Activated T-helper 17 cell treated with anti-CD3 and anti-CD28 coated beads, Interleukin-2, amount 50 U/mL, for 72 hours (primary cell): ENCODE data around the gene CD7. TPM values are rescaled to one million over a fixed set of nuclear protein-coding genes. Genes with fewer than 3 reads are reported as not detected.
A peak's percentile ranks its signal among the peaks of the same experiment; 100 is the strongest.

Experiments used
- ATAC-seq: fragments of 150-1000 bp; cut with Tn5 transposase; replicated peaks from 2 replicates; pipeline ENCODE4 v1.10.0; 2021; ENCODE audit warnings: mild to moderate bottlenecking, moderate library complexity
- H3K27ac Mint-ChIP-seq: one replicate; pipeline ENCODE4 v1.8.0; 2022; ENCODE audit warnings: mixed read lengths
- H3K27me3 Mint-ChIP-seq: one replicate; pipeline ENCODE4 v1.8.0; 2022; ENCODE audit warnings: mixed read lengths
- H3K36me3 Mint-ChIP-seq: one replicate; pipeline ENCODE4 v1.8.0; 2022; ENCODE audit warnings: low read depth, mild to moderate bottlenecking, mixed read lengths
- H3K4me1 Mint-ChIP-seq: one replicate; pipeline ENCODE4 v1.8.0; 2022; ENCODE audit warnings: mixed read lengths
- H3K4me3 Mint-ChIP-seq: one replicate; pipeline ENCODE4 v1.8.0; 2022; ENCODE audit warnings: mild to moderate bottlenecking, mixed read lengths
- H3K9me3 Mint-ChIP-seq: one replicate; pipeline ENCODE4 v1.8.0; 2022; ENCODE audit warnings: mixed read lengths
- total RNA-seq, 2 donors: library from RNA; stranded (reverse); gene quantifications; one replicate each; pipeline ENCODE4 v1.2.3, GENCODE V29; 2022

The CD7 gene
- total RNA-seq, 2 donors from 2014 or later: 193 to 378 TPM

DNA sequence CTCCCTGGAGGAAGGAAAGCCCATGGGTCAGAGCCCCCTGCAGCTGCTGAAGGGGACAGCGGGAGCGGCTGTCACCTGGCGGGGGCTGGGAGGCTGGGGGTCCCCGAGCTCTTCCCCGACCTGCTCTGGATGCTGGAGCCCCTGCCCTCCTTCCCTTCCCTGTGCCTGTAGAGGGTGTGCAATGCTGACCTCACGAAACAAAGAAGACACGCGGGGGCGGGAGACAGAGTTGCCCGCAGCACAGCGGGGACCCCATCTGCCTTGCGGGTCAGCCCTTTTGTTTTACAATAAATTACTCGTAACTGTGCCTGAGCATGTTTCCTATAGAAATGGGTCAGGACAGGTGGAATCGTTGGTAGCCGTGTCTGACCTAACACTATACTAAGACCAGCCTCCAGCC lies 9.9 kb upstream of the CD7 start:
- peak overlapping the region; percentile 20 for H3K4me3 Mint-ChIP-seq
- ATAC-seq: no peak
- H3K4me1 Mint-ChIP-seq: peaks cover 4% of the 10 kb centered on the region
- H3K27me3 Mint-ChIP-seq: no peaks in the 10 kb centered on the region
- H3K27ac Mint-ChIP-seq: peak overlapping the region; percentile 68
- H3K9me3 Mint-ChIP-seq: no peaks in the 10 kb centered on the region
- peaks cover 38% of the 10 kb centered on the region for H3K36me3 Mint-ChIP-seq

DNA sequence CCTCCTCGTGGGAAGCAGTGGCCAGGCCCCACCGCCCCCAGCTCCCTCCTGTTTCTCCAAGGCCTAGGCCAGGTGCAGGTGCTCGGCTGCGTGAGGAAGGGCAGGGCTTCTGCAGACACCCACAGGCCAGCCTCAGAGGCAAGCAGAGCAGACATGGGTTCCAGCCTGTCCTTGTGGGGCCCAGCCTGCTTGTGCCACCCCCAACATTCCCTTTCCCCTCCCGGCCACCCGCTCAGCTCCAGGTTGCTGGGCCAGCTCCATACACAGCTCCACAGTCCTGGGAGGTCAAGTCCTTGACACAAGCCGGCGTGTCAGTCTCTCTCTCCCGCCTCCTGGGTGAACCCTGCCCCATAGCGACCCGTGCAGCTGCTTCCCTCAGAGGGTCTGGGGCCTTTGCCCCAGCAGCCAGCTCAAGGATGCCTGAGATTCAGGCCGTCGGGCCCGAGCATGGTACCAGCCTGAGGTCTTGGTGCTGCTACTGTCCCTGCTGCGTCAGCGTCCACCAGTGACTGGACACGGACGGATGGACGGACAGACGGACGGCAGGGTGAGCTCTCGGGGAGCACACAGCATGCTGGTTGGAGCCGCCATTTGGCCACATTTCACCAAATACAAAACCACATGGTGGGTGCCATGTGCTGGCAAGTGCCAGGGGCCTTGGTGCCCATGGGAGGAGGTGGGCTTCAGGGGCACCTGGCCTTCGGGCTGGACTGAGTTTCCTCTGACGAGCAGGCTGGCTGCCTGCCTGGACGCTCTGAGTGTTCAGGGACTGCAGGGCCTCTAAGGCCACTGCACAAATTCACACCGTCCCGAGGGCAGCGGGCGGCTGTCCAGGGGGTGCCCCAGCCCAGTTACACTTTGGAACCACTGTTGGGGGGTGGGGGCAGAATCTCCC lies 8.1 kb upstream of the CD7 start:
- Mint-ChIP-seq H3K9me3 (no peaks in the 10 kb centered on the region), H3K4me3 (no peak overlapping the region), H3K36me3 (peaks cover 52% of the 10 kb centered on the region), H3K4me1 (peaks cover 9% of the 10 kb centered on the region), H3K27me3 (no peaks in the 10 kb centered on the region), H3K27ac (no peak overlapping the region)
- no peak for ATAC-seq

DNA sequence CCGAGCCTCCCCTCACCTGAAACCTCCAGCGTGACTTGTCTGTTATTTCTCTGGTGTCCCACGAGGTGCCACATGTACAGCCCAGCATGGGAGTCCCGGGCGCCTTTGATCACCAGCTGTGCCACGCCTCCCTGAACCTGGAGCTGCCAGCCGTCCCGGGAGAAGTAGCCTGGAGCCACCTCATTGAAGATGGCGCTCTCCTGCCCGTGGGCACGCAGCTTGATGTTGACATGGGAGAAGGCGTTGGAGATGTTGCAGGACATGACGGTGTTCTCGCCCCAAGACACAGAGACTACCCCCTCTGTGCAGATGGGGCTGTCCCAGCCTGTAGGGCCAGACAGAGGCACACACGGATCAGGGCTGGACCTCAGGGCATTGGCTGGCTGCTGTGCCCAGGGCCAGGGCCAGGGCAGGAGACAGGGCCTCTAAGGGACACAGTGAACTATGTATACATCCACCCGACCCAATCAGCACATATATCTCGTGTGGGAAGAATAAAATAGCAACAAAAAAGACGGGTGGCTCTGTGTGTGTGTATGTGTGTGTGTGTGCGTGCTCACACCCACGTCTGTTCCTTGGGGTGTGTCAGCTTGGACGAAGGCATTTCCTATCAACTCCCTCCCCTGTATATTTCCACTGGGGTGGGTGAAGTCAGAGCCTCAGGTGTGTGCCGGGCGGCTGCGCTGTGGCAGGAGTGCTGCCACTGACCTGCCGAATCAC lies 7.3 kb upstream of the CD7 start:
- Mint-ChIP-seq H3K27me3 (no peaks in the 10 kb centered on the region), H3K4me1 (peaks cover 9% of the 10 kb centered on the region), H3K4me3 (no peak overlapping the region), H3K36me3 (peaks cover 52% of the 10 kb centered on the region), H3K27ac (no peak overlapping the region), H3K9me3 (no peaks in the 10 kb centered on the region)
- ATAC-seq: peak; percentile 67

- H3K36me3 Mint-ChIP-seq: peaks cover 52% of the 10 kb centered on the region
- H3K4me1 Mint-ChIP-seq: peaks cover 9% of the 10 kb centered on the region
- no peak for ATAC-seq
- H3K4me3 Mint-ChIP-seq: no peak overlapping the region
- H3K9me3 Mint-ChIP-seq: no peaks in the 10 kb centered on the region
- H3K27me3 Mint-ChIP-seq: no peaks in the 10 kb centered on the region
- H3K27ac Mint-ChIP-seq: no peak overlapping the region
Measured at GRCh38 chr17:82323514-82324234, 6.3 kb upstream of the CD7 start.

DNA sequence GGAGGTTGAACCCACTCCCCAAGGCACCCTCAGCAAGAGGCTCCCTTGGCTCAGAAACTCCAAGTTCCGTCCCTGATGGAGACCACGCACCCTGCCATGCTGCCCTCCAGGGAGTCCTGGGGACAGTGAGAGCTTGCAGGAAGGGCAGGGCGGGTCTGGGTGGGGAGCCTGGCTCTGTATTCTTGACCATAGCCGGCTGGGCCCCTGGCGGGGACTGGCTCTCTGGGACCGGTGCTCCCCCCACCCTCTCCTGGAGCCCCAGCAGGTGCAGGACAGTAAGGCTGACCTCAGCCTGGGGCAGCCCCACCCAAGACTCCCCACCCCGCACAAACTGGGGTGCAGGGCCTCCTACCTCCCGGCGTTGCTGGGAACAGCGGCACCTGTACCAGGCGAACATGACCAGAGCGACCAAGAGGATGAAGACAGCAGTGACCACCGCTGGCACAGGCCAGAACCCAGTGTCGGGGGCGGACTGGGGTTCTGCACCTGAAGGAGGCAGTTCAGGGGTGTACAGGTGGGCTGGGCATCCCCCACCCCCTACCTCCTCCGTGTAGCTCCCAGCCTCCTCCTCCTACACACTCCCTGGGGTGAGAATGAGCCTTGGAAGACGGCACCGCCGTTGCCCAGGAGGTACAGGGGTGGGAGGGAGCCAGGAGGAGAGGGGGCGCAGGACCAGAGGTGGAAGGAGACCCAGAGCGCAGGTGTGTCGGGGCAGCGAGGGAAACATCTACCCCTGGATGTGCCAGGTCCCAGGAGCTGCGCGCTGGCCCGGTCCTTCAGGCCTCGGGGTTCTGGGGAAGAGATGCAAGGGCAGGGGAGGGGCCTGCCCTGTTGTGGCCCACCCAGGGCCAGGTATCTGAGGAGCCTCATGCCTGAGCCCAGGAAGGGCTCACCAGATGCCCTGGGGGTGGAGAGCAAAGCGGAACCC lies 5.4 kb upstream of the CD7 start:
- ATAC-seq: no peak
- H3K27me3 Mint-ChIP-seq: no peaks in the 10 kb centered on the region
- H3K4me1 Mint-ChIP-seq: peaks cover 9% of the 10 kb centered on the region
- H3K36me3 Mint-ChIP-seq: peaks cover 52% of the 10 kb centered on the region
- H3K9me3 Mint-ChIP-seq: no peaks in the 10 kb centered on the region
- H3K27ac Mint-ChIP-seq: no peak overlapping the region
- H3K4me3 Mint-ChIP-seq: no peak overlapping the region

GRCh38 chr17:82321947-82322466 lies 4.6 kb upstream of the CD7 start:
- peaks cover 59% of the 10 kb centered on the region for H3K36me3 Mint-ChIP-seq
- no peak overlapping the region for H3K27ac Mint-ChIP-seq
- H3K27me3 Mint-ChIP-seq: no peaks in the 10 kb centered on the region
- ATAC-seq: peak; percentile 25
- H3K4me3 Mint-ChIP-seq: no peak overlapping the region
- no peaks in the 10 kb centered on the region for H3K9me3 Mint-ChIP-seq
- peaks cover 9% of the 10 kb centered on the region for H3K4me1 Mint-ChIP-seq

DNA sequence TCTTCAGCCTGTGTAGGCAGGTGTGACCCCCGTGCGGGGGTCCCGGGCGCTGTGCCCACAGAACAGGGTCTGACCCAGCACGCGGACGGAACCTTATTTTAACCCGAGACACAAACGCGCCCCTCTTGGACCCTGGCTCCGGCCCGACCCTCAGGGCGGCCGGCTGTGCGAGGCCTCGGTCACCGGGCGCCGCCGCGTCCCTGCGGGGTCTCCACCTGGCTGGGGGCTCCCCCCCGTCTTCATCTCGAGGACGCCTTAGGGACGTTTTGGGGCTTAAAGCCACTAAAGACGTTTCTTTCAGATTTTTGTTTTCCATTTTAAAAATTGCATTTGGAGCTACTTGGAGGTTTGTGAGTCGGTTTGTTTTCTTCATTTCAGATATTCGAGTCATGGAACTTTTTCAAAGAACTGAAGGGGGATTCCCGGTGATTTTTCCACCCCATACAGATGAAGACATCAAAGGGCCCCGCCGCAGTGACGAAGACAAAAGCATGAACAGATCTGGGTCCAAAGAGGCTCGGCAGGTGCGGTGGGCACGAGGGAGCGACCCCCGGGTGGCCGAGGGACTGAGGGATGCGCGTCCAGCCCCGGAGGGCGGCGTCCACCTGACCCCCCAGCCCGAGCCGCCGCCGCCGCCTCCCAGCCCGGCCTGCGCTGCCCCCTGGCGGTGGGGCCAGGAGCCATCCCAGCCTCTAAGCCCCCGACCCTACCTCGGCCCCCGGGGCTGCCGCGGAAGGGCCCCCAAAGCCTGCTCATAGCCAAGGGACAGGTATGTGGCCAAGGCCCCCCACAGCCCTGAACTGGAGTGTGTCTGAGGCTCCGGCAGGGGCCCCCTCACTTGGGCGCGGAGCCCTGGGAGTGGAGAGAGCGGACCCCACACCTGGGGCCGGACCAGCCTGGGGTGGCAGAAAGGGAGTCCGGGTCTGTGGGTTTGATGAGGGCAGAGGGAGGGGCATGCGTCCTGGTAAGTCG lies 3.8 kb upstream of the CD7 start:
- ATAC-seq: peak; percentile 42
- Mint-ChIP-seq H3K27ac (no peak overlapping the region), H3K27me3 (no peaks in the 10 kb centered on the region), H3K36me3 (peaks cover 64% of the 10 kb centered on the region), H3K4me1 (peaks cover 9% of the 10 kb centered on the region), H3K9me3 (no peaks in the 10 kb centered on the region), H3K4me3 (no peak overlapping the region)

GRCh38 chr17:82320140-82320840 lies 2.9 kb upstream of the CD7 start:
- no peak for ATAC-seq
- Mint-ChIP-seq H3K9me3 (no peaks in the 10 kb centered on the region), H3K36me3 (peaks cover 68% of the 10 kb centered on the region), H3K4me3 (no peak overlapping the region), H3K4me1 (peaks cover 9% of the 10 kb centered on the region), H3K27me3 (no peaks in the 10 kb centered on the region), H3K27ac (no peak overlapping the region)

GRCh38 chr17:82319619-82320062 lies 2.2 kb upstream of the CD7 start:
- peaks cover 68% of the 10 kb centered on the region for H3K36me3 Mint-ChIP-seq
- H3K27me3 Mint-ChIP-seq: no peaks in the 10 kb centered on the region
- H3K27ac Mint-ChIP-seq: no peak overlapping the region

GRCh38 chr17:82318772-82319606 lies 1.6 kb upstream of the CD7 start:
- no peak overlapping the region for H3K4me3 Mint-ChIP-seq
- H3K27ac Mint-ChIP-seq: no peak overlapping the region
- H3K9me3 Mint-ChIP-seq: no peaks in the 10 kb centered on the region
- ATAC-seq: no peak
- H3K36me3 Mint-ChIP-seq: peaks cover 68% of the 10 kb centered on the region
- H3K27me3 Mint-ChIP-seq: no peaks in the 10 kb centered on the region
- H3K4me1 Mint-ChIP-seq: peaks cover 9% of the 10 kb centered on the region

More at GRCh38 chr17:82319619-82320062, 2.2 kb upstream of the CD7 start:
- Mint-ChIP-seq H3K4me1 (peaks cover 9% of the 10 kb centered on the region), H3K9me3 (no peaks in the 10 kb centered on the region), H3K4me3 (no peak overlapping the region)
- ATAC-seq: no peak

GRCh38 chr17:82318169-82318498 lies 726 bp upstream of the CD7 start:
- no peak for ATAC-seq
- H3K27me3 Mint-ChIP-seq: no peaks in the 10 kb centered on the region
- H3K4me1 Mint-ChIP-seq: peaks cover 6% of the 10 kb centered on the region
- no peaks in the 10 kb centered on the region for H3K9me3 Mint-ChIP-seq
- no peak overlapping the region for H3K27ac Mint-ChIP-seq
- no peak overlapping the region for H3K4me3 Mint-ChIP-seq
- H3K36me3 Mint-ChIP-seq: peaks cover 68% of the 10 kb centered on the region
